HG03103 (cell line): Measurements from ENCODE around the gene GLRX3.

Source experiments
- ATAC-seq: cut with Tn5 transposase; IDR thresholded peaks from one replicate; pipeline ENCODE4 v1.9.1; 2021; ENCODE audit warnings: low read depth; ENCODE audit not compliant: unreplicated experiment

Gene GLRX3

DNA sequence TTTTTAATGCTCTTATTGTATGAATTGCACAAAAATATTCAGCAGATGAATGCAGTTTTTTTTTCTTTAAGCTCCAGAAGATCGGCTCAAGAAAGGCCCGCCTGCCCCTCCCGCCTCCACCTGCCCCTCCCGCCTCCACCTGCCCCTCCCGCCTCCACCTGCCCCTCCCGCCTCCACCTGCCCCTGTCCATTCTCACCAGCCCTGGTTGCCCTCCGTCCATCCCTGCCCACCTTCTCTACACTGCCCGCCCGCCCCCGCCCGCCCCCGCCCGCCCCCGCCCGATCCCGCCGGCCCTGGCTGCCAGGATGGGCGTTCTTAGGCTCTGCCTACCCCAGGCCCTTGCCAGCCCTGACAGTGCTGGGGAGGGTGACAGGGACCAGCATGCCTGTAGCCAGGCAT, 67.4 kb downstream of the GLRX3 start:
- ATAC-seq = no peak

DNA sequence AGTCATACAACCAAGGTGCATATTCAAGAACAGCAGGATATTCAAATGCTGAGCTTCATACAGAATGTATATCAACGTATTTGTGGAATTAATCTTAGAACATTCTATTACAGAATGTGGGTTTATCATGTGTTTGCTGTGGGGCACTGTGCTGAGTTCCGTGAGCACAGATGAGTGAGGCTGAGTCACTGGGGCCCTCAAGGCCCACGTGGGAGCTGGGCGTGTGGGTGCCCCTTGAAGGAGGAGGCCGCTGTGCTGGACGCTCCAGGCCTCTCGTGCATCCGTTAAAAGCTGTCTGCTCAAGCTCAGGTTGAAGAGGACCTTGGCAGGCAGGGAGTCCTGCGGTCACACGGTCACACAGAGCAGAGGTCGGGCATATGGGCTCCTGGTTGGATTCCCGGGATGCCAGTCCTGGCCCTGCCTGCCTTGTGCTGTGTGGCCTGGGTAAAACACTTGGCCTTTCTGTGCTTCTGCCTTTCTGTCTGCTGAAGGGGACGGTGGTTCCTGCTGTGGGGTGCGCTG, 70.1 kb downstream of the GLRX3 start:
- ATAC-seq = no peak

DNA sequence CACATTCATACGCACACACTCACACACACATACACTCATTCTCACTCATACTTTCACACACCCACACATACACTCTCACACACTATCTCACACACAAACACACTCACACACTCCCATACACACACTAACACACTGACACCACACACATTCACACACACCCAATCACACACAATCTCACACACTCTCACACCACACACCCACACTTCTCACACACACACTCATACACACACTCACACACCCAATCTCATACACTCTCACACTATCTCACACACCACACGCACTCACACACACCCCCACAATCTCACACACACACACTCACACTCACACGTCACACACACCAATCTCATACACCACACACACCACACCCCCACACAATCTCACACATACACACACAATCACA, 71.0 kb downstream of the GLRX3 start:
- ATAC-seq = no peak

DNA sequence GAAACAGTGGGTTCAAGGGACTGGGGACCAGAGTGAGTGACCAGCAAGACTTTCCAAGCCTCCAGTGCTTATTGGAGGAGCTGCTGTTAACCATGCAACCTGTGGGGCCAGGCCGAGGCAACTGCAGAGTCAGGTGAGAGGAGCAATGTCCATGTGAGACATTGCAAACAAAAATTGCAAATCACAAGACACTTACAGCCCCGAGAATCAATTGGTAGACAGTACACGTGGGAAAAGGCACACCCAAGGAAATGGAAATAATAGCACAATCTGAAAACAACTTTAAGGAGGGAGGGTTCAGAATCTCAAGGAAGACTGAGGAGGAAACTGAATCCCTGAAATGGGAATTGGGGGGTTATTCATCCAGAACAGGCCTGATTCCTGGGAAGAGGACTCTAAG, 72.6 kb downstream of the GLRX3 start:
- ATAC-seq = no peak

DNA sequence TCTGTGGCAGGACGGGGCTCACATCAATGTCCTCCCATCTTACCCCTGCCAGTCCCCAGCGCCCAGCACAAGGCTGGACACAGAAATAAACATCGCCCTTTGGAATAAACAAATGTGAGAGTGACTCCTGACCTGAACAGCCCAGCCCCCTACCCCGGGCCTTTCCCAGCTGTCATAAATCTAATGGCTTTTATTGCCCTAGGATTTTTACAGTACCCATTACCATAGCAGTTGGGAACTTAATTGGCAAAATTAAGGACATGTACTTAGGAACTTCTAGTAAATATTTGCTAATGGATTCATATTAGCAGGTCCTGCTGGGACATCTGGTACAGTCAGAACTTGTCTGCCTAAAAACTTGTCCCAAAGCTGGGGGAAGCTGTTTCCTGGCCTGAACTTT, 76.6 kb downstream of the GLRX3 start:
- ATAC-seq = no peak

DNA sequence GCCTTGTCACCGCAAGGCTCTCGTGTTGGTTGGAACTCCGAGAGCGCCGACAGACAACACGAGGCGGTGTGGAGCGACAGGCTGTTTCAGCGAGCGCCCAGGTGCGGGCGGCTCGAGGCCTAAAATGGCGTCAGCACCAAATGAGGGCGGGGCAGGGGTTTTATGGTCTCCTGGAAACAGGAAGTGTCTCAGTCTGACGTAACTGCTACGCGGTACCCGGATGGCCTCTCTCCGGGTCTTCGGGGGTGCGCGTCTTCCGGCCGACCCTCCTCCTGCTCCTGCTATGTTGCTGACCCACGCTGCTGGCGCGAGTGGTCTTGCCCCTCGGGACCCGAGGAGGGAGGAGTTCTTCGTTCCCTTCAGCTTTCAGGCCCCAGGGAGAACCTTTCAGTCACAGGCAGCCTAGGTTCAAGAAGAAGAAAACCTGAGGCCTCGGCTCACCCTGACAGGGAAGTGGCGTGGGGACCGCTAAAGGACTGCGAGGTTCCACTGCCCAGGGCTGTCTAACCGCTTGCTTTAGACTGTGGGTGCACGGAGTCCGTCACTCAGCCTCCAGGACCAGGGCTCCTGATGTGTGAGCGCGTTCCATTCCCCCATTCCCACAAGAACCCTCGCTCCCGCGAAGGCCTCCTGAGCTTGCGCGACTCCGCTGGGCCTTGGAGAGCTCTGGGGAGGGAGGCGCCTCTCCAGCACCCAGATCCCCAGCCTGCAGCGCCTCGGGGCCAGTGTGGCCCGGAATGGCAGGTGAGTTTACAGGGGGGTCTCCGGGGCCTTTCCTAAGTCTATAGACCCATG, 77.3 kb downstream of the GLRX3 start:
- ATAC-seq = no peak

DNA sequence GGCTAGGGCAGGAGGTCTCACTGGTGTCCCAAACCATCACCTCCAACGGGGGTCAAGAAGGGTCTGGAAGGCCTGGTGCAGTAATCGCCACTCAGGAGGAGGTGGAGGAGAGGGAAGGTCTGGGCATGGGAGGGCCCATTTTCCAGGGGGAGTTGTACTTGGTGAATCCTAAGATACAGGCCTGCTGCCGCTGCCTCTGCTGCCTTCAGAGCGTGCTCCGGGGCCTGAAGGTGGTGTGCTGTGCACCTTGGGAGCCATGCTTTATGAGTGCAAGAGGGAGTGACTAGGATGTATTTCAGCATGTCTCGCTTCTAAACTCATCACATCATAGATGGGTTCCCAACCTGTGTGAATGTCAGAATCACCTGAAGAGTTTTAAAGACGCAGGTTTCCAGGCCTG, 78.2 kb downstream of the GLRX3 start:
- no peak for ATAC-seq

DNA sequence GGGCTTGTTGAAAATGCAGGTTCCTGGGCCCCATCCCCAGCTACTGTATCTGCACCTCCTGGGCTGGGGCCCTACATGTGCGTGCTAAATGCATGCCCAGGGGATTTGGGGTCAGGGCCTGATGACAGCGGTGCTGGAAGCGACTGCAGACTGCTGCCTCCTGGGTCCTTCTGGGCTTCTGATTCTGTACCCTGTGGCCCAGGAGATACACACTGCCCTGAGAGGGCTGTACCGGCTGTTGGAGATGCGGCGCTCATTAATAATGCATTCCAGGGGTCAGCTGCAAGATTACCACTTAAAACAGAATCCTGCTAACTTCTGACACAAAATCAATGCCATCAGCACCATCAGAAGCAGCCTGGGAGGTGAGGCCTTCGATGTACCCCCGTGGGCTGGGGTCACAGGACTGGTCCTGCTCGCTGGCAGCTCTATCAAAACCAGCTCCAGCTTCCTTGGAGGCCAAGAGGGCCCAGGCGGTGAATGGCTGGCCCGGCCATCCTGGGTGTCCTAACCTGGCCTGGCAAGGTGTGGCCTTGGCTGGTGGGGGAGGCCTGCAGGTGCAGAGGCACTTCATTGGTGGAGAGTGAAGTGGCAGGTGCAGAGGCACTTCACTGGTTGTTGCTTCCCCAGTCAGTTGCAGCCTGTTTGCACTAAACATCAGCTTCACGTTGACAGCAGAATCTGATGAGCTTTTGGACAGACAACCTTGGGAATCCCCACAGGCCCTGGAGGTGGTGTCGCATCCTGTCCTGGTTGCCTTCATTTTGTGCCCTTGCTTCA, 79.2 kb downstream of the GLRX3 start:
- ATAC-seq = no peak

DNA sequence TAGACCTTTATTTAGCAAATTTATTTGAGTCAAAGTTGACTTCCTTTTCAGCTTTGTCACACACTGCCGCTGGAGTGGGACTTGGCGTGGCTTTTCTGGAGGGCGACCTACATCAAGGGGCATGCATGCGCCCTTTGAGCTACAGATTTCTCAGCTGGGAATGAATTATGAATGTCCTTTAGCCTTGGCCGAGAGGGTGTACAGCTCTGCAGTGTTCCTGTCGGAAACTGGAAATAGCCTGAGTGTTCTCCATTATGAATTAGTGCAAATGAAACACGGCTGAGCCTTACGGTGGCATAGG, 79.7 kb downstream of the GLRX3 start:
- ATAC-seq = no peak

DNA sequence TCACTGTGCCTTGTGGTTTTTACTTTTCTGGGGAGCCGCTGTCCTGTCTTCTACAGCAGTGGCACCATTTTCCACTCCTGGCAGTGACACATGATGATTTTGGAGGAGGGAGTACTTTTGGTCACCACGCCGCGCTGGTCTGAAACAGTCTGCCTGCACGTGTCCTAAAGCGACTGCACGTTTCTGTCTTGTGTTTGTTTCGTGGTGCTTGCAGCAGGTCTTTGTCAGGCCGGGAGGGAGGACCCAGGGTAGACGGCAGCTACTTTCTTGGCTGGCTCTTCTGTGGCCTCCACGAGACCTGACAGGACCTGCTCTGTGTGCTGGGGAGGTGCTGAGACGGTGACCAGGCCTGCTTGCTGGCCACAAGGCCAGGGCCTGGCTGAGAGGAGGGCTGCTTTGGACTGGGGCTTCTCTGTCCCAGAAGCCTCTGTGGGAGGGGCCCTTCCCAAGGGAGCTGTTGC, 82.0 kb downstream of the GLRX3 start:
- no peak for ATAC-seq

DNA sequence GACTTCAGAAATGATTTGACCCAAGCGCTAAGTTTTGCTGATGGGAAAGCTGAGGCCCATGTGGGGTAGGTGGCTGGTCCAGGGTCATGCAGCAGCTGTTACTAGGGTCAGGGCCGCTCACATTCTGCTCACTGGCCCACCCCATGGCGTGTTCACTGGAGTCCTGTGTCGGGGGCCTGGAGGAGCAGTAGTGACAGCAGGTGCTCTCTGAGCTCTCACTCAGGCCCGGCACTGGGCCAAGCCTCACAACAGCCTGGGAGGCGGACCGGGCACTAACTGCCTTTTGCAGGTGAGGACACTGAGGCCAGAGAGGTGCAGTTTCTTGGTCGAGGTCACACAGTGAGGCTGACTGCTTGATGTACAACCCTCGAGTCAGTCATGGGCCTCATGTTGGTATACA, 82.7 kb downstream of the GLRX3 start:
- no peak for ATAC-seq

DNA sequence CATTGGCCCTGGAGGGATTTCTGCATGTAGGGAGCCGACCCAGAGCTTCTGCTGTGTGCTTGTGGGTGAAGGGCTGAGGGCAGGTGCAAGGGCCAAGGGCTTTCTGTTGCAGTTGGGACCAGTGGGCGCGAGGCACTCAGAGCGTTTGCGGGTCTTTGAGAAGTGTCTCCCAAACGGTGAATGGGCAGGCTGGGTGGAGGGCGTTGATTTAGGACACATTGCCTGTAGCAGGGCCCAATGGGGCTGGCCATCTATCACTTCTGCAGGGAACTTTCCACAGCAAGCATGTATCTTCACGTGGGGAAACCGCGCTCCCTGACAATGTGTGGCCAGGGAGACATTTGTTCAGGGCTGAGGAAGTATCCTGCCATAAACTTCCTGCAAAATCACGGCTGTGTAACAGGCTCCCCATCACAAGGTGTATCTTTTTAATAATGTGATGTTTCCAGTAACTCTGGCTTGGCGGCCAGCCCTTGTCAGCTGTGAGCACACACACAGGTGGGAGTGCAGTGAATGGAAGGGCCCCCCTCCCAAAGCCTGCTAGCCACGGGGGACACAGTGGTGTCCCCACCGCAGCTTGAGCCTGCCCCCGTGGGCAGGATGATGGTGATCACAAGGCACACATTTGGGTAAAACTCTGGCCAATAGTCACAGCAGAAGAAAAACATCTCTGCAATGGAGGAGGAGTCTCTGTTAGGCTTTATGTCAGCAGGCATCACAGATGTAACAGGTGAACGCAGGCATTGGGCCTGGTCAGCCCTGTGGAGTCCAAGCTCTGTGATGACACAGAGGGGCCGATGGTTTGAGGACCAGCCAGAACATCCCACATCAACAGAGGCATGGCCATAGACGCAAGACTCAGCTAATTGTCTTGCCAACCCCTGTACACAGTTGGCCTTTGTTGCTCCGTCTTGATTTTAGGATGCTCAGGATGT, 84.3 kb downstream of the GLRX3 start:
- no peak for ATAC-seq

DNA sequence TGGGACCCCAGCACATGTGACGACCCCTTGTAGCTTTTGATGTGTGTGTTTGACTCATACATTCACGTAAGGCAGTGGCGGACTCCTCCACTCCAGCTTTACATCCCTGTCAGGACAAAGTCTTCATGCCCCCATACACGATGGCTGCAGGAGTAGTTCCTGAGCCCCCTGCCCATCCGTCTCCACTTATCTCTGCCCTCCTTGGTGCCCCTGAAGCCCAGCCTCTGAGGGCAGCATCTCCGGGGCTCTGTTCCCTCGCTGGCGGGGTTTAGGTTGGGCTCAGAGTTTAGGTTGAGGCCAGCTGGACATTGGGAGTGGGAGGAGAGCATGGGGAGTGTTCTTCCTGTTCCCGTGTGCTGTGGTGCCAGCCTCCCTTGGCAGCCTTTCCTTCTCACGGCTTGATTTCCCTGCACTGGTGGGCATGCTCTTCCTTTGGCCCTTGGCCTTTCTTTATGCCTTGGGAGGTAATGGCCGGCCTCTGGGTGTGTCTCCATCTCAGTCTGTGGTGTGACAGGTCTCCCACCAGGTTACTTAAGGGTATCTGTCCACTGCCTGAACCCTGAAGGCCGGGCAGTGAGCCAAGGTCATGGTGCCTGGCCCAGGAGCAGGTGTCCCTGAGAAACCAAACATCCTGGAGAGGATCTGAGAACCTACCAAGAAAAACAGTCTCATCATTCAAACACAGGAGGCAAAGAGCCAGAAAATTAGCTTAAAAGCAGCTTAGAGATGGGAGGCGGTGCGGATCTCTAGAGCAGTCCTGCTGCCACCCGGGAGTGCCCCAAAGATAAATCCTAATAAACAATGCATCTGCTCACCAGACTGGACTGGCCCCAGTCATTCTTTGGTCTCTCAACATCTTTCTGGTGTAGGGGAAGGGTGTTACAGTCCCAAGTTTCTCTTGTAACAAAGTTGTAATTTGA, 85.5 kb downstream of the GLRX3 start:
- ATAC-seq = no peak

DNA sequence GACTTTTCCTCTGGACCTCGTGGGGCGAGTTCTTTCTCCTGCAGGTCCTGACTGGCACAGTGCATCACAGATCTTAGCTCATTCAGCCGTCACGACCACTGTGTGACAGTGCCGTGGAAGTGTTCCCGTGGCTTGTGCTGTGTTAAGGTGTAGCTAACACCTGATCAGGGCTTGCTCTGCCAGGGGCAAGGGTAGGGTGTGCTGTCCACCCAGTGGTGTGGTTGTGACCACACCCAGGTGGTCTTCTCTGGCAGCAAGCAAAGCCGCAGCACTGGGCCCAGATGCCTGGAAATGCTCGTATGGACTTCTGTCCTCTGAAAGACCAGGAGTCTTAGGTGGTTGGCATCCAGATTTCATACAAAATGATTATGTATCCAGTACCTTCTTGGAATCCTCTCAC, 86.2 kb downstream of the GLRX3 start:
- ATAC-seq = no peak

DNA sequence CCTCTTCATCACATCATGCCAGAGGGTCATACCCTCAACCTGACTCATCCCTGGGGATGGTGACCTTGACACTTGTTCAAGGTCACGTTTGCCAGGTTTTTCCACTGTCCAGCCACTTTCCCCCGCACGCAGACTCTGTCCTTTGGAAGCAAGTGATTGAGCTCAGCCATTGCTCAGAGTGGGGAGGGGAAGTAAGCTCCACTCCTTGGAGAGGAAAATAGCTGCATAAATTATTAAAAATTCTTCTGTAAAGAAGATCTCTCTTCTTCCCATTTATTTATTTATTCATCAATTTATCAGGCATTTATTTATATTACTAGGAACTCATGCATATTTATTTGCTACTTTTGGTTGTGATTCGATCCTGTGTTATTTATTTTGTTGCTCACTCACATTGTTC, 88.0 kb downstream of the GLRX3 start:
- no peak for ATAC-seq

DNA sequence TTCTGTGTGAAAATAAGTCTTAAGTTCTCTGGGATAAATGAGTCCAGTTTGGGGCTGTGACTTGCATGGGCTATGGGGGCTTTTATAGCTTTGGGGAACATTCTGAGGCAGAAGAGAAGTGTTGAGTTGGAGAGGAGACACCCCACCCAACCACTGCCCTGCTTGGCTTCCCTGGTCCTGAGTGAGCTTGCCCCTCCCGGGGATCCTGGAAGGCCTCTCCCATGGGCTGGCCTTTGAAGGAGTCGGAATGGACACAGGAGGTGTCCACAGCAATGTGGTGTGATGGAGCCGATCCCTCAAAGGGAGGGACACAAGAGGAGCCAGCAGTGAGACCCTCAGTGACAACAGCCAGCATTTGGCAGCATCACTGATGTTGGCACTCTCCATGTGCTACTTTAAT, 89.8 kb downstream of the GLRX3 start:
- no peak for ATAC-seq

DNA sequence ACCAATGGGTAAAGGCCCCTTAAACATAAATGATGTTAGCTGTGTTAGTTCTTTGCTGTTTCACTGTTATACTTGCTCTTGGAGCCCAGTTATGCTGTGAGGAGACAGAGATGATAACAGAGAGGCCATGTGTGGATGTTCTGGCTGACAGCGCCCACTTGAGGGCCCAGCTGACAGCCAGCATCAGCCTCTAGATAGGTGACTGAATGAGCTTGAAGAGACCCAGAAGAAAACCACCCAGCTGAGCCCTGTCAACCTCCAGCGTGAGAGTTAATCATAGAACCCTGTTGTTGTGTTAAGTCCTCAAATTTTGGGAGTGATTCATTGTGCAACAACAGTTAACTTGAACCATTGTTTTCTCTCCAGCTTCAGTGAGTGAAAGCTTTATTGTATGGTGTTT, 91.7 kb downstream of the GLRX3 start:
- no peak for ATAC-seq
